GM23338 (cell line): ENCODE results near the gene ATG9A. TPM values are rescaled to one million over a fixed set of nuclear protein-coding genes. Genes with fewer than 3 reads are reported as not detected.

ENCODE experiments used
- ATAC-seq: fragments of 200-7000 bp; cut with Tn5 transposase; 3 replicates; pipeline ENCODE4 v1.9.1; 2020
- DNase-seq: peaks from one replicate; pipeline ENCODE4 v3.0.0-alpha.2; 2015; ENCODE audit warnings: low spot score
- H2AFZ ChIP-seq: fragments of 200-600 bp; sonication (generic); 2 replicates; pipeline ENCODE4 v1.8.0; 2016; ENCODE audit warnings: antibody characterized with exemption, mild to moderate bottlenecking, moderate library complexity
- H3F3A ChIP-seq: fragments of 200-600 bp; sonication (generic); replicated peaks from 2 replicates; pipeline ENCODE4 v1.8.0; 2017; ENCODE audit warnings: antibody characterized with exemption, mixed run types, low read depth
- H3K27ac ChIP-seq: fragments of 200-600 bp; sonication (generic); 2 replicates; pipeline ENCODE4 v1.6.1; 2016; ENCODE audit warnings: low read depth
- H3K27me3 ChIP-seq: fragments of 200-600 bp; sonication (generic); 2 replicates; pipeline ENCODE4 v1.8.0; 2016; ENCODE audit warnings: mild to moderate bottlenecking, mixed run types, moderate library complexity; ENCODE audit not compliant: insufficient read depth
- H3K36me3 ChIP-seq: fragments of 200-600 bp; sonication (generic); 2 replicates; pipeline ENCODE4 v1.8.0; 2016; ENCODE audit warnings: mild to moderate bottlenecking; ENCODE audit not compliant: insufficient read depth
- H3K4me1 ChIP-seq: fragments of 200-600 bp; sonication (generic); 2 replicates; pipeline ENCODE4 v1.8.0; 2016; ENCODE audit warnings: mild to moderate bottlenecking, moderate library complexity; ENCODE audit not compliant: insufficient read depth
- H3K4me2 ChIP-seq: fragments of 200-600 bp; sonication (generic); 2 replicates; pipeline ENCODE4 v1.7.1; 2017; ENCODE audit warnings: mixed run types
- H3K4me3 ChIP-seq: fragments of 200-600 bp; sonication (generic); 2 replicates; pipeline ENCODE4 v1.6.1; 2016; ENCODE audit warnings: mixed run types
- H3K79me2 ChIP-seq: fragments of 200-600 bp; sonication (generic); replicated peaks from 2 replicates; pipeline ENCODE4 v1.8.0; 2017; ENCODE audit warnings: mild to moderate bottlenecking; ENCODE audit not compliant: insufficient read depth
- H3K9me2 ChIP-seq: fragments of 200-600 bp; sonication (generic); 2 replicates; pipeline ENCODE4 v1.8.0; 2017; ENCODE audit not compliant: insufficient read depth
- H4K20me1 ChIP-seq: fragments of 200-600 bp; sonication (generic); replicated peaks from 2 replicates; pipeline ENCODE4 v1.8.0; 2017; ENCODE audit warnings: mild to moderate bottlenecking; ENCODE audit not compliant: insufficient read depth
- H3K27ac Mint-ChIP-seq: 2 replicates; pipeline ENCODE4 v1.8.0; 2020; ENCODE audit warnings: inconsistent platforms, mild to moderate bottlenecking, moderate library complexity, mixed read lengths
- H3K27me3 Mint-ChIP-seq: 3 replicates; pipeline ENCODE4 v1.8.0; 2022; ENCODE audit warnings: low read depth, mild to moderate bottlenecking, moderate library complexity, mixed read lengths, inconsistent platforms; ENCODE audit not compliant: insufficient read depth, poor library complexity
- H3K36me3 Mint-ChIP-seq: 3 replicates; pipeline ENCODE4 v1.8.0; 2021; ENCODE audit warnings: low read depth, mild to moderate bottlenecking, inconsistent platforms, moderate library complexity, mixed read lengths
- H3K4me1 Mint-ChIP-seq: 3 replicates; pipeline ENCODE4 v1.8.0; 2020; ENCODE audit warnings: mild to moderate bottlenecking, inconsistent platforms, mixed read lengths
- H3K4me3 Mint-ChIP-seq: 3 replicates; pipeline ENCODE4 v1.8.0; 2021; ENCODE audit warnings: moderate library complexity, mild to moderate bottlenecking, inconsistent platforms, mixed read lengths
- H3K9me3 Mint-ChIP-seq: 3 replicates; pipeline ENCODE4 v1.8.0; 2020; ENCODE audit warnings: moderate library complexity, mild to moderate bottlenecking, inconsistent platforms, mixed read lengths
- CREB1 ChIP-seq: fragments of 250-450 bp; sonication (Bioruptor Pico); IDR thresholded peaks from 2 replicates; pipeline ENCODE4 v1.5.0; 2020; ENCODE audit warnings: low read depth, mild to moderate bottlenecking, moderate library complexity
- CTCF ChIP-seq, 2 experiments: fragments of 200-600 bp in 1 of 2; sonication (generic) in 1 of 2; conservative IDR thresholded peaks; 2 replicates each; pipeline versions ENCODE4 v1.5.1 to v1.6.1; 2016 to 2017; ENCODE audit warnings: antibody characterized with exemption in 2 of 2, low read depth in 2 of 2, mild to moderate bottlenecking in 2 of 2, moderate library complexity in 1 of 2
- ETS1 ChIP-seq: IDR thresholded peaks from 2 replicates; pipeline ENCODE4 v1.6.1; 2016; ENCODE audit warnings: antibody characterized with exemption
- EZH2 ChIP-seq: fragments of 200-600 bp; sonication (generic); IDR thresholded peaks from one replicate; pipeline ENCODE4 v1.8.0; 2017; ENCODE audit warnings: antibody characterized with exemption, mild to moderate bottlenecking, low read depth; ENCODE audit not compliant: unreplicated experiment
- EZH2phosphoT487 ChIP-seq: fragments of 200-600 bp; sonication (generic); IDR thresholded peaks from one replicate; pipeline ENCODE4 v1.8.1; 2018; ENCODE audit warnings: antibody characterized with exemption; ENCODE audit not compliant: unreplicated experiment
- JUNB ChIP-seq: IDR thresholded peaks from one replicate; pipeline ENCODE4 v1.6.1; 2016; ENCODE audit warnings: antibody characterized with exemption; ENCODE audit not compliant: unreplicated experiment
- NANOG ChIP-seq: IDR thresholded peaks from 2 replicates; pipeline ENCODE4 v1.6.1; 2016; ENCODE audit warnings: antibody characterized with exemption, borderline replicate concordance
- POLR2AphosphoS5 ChIP-seq: IDR thresholded peaks from 2 replicates; pipeline ENCODE4 v1.6.1; 2016; ENCODE audit warnings: antibody characterized with exemption, low read depth
- REST ChIP-seq: IDR thresholded peaks from one replicate; pipeline ENCODE4 v1.6.1; 2018; ENCODE audit warnings: antibody characterized with exemption; ENCODE audit not compliant: unreplicated experiment
- STAT1 ChIP-seq: IDR thresholded peaks from one replicate; pipeline ENCODE4 v1.6.1; 2016; ENCODE audit warnings: antibody characterized with exemption; ENCODE audit not compliant: unreplicated experiment
- ZNF114 ChIP-seq: fragments of 250-450 bp; sonication (Bioruptor Pico); IDR thresholded peaks from 2 replicates; pipeline ENCODE4 v1.5.0; 2020; ENCODE audit warnings: mild to moderate bottlenecking, moderate library complexity
- ZNF331 ChIP-seq: fragments of 250-450 bp; sonication (Bioruptor Pico); IDR thresholded peaks from 2 replicates; pipeline ENCODE4 v1.5.0; 2020; ENCODE audit warnings: low read depth, mild to moderate bottlenecking, moderate library complexity
- ZNF462 ChIP-seq: fragments of 250-450 bp; sonication (Bioruptor Pico); IDR thresholded peaks from 2 replicates; pipeline ENCODE4 v1.5.0; 2020; ENCODE audit warnings: mild to moderate bottlenecking, moderate library complexity
- polyA plus RNA-seq: library from polyadenylated mRNA; unstranded; fragments of >200 nt; fragmentation: Nextera tagmentation; extraction: Ambion mirVana; gene quantifications from 2 replicates; pipeline ENCODE4 v1.2.1, GENCODE V29; 2016
- total RNA-seq: library from RNA; depleted of rRNA; stranded (reverse); fragments of >200 nt; shearing (Covaris generic); gene quantifications from 2 replicates; pipeline ENCODE4 v1.2.3, GENCODE V29; 2014

Gene ATG9A
- total and polyA plus RNA-seq, 2 experiments from 2014 or later: 20.7 to 54.2 TPM

GRCh38 chr2:219214786-219215185 is 14.7 kb downstream of the ATG9A start:
- no peak overlapping the region for H2AFZ ChIP-seq
- no peak overlapping the region for H3K4me2 ChIP-seq
- no peak overlapping the region for H3K27ac ChIP-seq
- no peak for ATAC-seq
- H3K79me2 ChIP-seq: no peaks in the 10 kb centered on the region
- no peak overlapping the region for H3K4me3 ChIP-seq
- Mint-ChIP-seq H3K27ac (no peak overlapping the region), H3K36me3 (peaks cover 60% of the 10 kb centered on the region), H3K4me3 (no peak overlapping the region), H3K4me1 (peaks cover 21% of the 10 kb centered on the region), H3K27me3 (peaks cover 16% of the 10 kb centered on the region), H3K9me3 (no peaks in the 10 kb centered on the region)
- TF ChIP-seq ZNF462: no peak
- TF ChIP-seq CREB1 (CRISPR knock-in tag): no peak
- TF ChIP-seq POLR2AphosphoS5: no peak
- TF ChIP-seq NANOG: no peak
- TF ChIP-seq REST: no peak
- TF ChIP-seq EZH2phosphoT487: no peak
- no peak for TF ChIP-seq STAT1
- no peak for TF ChIP-seq ETS1
- no peak for TF ChIP-seq JUNB
- TF ChIP-seq ZNF331 (CRISPR knock-in tag): no peak
- no peak for TF ChIP-seq EZH2
- no peak for TF ChIP-seq CTCF (conservative IDR thresholded peaks at IDR 0.05; ENCODE audit: low read depth in 2 of 2)
- TF ChIP-seq ZNF114 (CRISPR knock-in tag): no peak
- no peaks in the 10 kb centered on the region for H4K20me1 ChIP-seq
- no peaks in the 10 kb centered on the region for H3K27me3 ChIP-seq
- peaks cover 7% of the 10 kb centered on the region; the same call in 1 of the 2 replicates for H3F3A ChIP-seq
- H3K4me1 ChIP-seq: peaks cover 17% of the 10 kb centered on the region
- DNase-seq: no peak
- no peaks in the 10 kb centered on the region for H3K9me2 ChIP-seq
- no peaks in the 10 kb centered on the region; the same call in 1 of the 2 replicates for H3K36me3 ChIP-seq
